ENCODE data around the gene RNF10.
A peak's percentile ranks its signal among the peaks of the same experiment; 100 is the strongest.
"Not testable (repeated sequence)": the region's sequence is repeated elsewhere in the genome, so short reads cannot be mapped to it uniquely, and the experiment has no call there.

RNF10 gene

GRCh38 chr12:120528861-120529525 is 5.2 kb upstream of the RNF10 start, which contains the start of gene COQ5:
COQ5 (minus strand) TSS chr12:120529158; CDS start chr12:120529141, 17 bp downstream.
- DNase-seq (ENCODE audit: low read depth, low spot score), result peak; percentile 58

- DNase-seq (ENCODE audit: low read depth, low spot score), result no peak
Observed at GRCh38 chr12:120529641-120530417, 4.3 kb upstream of the RNF10 start.

DNA sequence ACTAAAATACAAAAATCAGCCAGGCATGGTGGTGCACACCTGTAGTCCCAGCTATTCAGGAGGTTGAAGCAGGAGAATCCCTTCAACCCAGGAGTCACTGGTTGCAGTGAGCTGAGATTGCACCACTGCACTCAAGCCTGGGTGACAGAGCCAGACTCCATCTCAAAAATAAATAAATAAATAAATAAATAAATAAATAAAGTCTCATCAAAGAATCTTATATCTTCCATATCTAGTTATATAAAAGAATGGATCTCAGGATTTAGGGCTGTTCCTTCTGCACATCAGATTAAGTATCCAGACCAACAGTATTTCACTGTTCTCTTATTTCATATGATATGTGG is 3.8 kb upstream of the RNF10 start:
- not testable (repeated sequence) for DNase-seq (ENCODE audit: low read depth, low spot score)

DNA sequence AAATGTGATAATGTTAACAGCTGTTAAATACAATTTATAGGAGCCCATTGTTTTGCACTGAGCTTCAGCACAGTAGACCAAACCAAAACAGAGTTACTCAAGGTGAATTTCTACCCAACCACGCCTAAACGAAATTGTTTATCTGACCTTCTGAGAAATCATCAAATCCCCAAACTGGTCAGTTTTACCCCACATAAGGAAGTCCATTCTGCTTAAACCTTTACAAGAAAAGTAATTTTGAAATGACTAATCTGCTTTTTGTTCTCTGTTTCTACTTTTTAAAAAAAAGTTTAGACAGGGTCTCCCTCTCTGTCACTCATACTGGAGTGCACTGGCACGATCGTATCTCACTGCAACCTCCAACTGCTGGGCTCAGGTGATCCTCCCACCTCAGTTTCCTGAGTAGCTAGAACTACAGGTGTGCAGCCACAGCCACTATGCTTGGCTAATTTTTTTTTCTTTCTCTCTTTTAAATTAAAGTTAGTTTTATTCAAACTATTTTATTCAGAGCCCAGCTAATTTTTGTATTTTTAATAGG is 1.4 kb upstream of the RNF10 start:
- no peak for DNase-seq (ENCODE audit: low read depth, low spot score)

GRCh38 chr12:120534703-120535655 is 823 bp downstream of the RNF10 start:
- DNase-seq (ENCODE audit: low read depth, low spot score), result no peak

DNA sequence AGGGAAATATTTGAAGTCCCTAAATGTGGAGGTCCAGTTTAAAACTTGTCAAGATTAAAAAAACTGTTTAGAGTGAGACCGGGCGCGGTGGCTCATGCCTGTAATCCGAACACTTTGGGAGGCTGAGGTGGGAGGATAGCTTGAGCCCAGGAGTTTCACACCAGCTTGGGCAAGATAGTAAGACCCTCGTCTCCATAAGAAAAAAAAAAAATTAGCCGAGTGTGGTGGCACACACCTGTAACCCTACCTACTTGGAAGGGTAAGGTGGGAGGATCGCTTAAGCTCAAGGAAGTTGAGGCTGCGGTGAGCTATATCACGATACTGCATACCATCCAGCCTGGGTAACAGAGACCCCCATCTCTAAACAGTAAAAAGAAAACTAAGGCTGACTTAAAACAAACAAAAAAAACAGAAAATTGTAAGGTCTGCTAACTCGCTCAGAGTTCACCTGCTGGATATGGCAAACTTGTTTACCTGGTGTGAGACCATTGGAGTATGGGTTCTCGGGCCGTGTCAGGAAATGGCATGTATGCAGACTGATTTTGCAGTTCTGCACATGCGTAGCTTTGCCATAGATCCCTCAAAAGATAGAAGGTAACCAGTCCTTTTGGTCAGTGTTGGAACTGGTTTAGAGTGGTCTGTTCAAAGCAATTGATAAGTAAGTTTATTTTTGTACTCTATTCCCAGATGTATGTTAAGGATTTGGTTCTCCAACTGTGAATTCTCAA is 2.1 kb downstream of the RNF10 start:
- DNase-seq (ENCODE audit: low read depth, low spot score), result no peak

GRCh38 chr12:120537856-120538220 is 3.7 kb downstream of the RNF10 start:
- DNase-seq (ENCODE audit: low read depth, low spot score), result no peak

- no peak for DNase-seq (ENCODE audit: low read depth, low spot score)
Observed at GRCh38 chr12:120538281-120539156, 4.4 kb downstream of the RNF10 start.

DNA sequence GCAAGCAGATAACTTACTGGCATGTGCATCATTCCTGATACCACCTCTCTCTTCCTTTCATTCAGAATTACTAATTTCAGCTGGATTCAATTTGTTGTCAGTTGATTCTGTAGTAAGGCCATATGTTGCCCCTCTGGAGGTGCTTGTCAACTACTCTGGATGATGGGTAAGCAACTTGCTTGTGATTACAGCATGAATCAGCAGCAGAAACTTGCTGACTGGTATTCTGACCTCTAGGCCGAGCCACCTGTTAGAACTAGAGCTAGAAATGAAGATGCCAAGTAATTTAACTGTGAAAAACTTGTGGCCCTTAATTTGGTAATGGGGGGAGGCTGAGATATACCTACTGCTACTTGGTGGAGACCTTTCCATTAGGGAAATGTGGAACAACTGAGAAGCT is 5.1 kb downstream of the RNF10 start:
- no peak for DNase-seq (ENCODE audit: low read depth, low spot score)

GRCh38 chr12:120540445-120540844 is 6.3 kb downstream of the RNF10 start:
- DNase-seq (ENCODE audit: low read depth, low spot score), result no peak

GRCh38 chr12:120542166-120542565 is 8.0 kb downstream of the RNF10 start:
- no peak for DNase-seq (ENCODE audit: low read depth, low spot score)

DNA sequence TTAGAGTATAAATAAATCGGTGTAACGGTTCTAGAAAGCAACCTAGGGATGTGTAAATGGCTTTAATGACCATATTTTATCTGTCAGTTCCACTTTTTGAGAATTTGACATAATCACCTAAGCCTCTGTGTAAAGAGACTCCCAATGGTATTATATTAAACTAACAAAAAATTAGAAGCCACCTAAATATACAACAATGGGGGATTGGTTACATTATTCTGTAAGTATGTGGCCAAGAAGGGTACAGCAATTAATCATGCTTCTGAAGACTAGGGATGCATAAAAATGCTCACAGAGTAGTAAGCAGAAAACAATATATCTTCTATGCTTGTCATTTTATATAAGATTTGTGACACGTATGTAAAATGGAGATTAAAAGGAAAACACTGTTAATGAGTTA is 10.5 kb downstream of the RNF10 start:
- DNase-seq (ENCODE audit: low read depth, low spot score), result no peak

DNA sequence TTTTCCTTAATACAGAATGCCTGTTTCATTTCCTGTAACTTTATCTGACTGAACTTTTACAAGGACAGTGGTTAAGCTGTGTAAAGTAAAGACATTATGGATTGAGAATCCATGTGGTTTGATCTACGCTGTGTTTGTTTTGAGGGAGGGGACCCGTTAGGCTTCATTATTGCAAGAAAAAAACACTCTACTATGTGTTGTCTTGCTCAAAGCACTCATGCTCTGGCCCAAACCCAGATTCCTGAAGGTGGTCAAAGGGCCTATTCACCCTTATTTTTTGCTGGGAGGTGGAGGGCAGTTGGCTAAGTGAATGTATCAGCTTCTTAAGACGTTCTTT is 11.9 kb downstream of the RNF10 start:
- DNase-seq (ENCODE audit: low read depth, low spot score), result no peak

DNA sequence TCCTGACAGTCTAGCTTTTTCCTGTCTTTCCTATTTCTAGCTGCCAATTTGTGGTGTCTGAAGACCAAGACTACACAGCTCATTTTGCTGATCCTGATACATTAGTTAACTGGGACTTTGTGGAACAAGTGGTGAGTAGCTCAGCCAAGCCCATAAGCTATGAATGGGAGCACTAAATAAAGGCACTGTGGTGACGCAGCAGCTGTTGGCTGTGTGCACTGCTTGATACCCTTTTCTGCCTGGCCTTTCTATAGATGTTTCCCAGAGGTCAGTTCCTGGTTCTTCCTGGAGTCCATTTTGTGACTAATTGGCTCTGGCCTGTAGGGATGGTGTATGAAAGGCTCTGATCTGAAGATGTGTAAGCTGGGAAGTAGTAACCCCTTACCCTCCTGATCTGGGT is 20.5 kb downstream of the RNF10 start:
- no peak for DNase-seq (ENCODE audit: low read depth, low spot score)

- DNase-seq (ENCODE audit: low read depth, low spot score), result no peak
Observed at GRCh38 chr12:120557589-120557988, 23.4 kb downstream of the RNF10 start.

DNA sequence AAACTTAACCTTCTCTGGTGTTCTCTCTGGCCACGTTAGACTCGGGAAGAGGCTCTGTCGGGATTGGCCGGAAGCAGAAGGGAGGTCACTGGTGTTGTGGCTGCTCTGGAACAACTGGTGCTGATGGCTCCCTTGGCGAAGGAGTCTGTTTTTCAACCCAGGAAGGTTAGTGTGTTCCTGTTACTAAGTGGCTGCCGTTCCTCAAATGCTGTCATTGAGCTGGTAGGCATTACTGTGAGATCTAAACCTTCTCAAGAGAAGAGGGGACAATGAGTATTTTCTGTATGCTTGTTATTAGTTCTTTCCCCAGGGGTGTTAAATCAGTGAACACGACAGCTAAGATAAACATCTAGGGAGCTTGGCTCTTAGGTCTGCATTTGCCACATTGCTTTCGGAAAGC is 28.8 kb downstream of the RNF10 start:
- DNase-seq (ENCODE audit: low read depth, low spot score), result no peak

- no peak for DNase-seq (ENCODE audit: low read depth, low spot score)
Observed at GRCh38 chr12:120563495-120563894, 29.3 kb downstream of the RNF10 start.

- no peak for DNase-seq (ENCODE audit: low read depth, low spot score)
Observed at GRCh38 chr12:120571299-120571698, 37.1 kb downstream of the RNF10 start.

- no peak for DNase-seq (ENCODE audit: low read depth, low spot score)
Observed at GRCh38 chr12:120573560-120573959, 39.4 kb downstream of the RNF10 start.

- no peak for DNase-seq (ENCODE audit: low read depth, low spot score)
Observed at GRCh38 chr12:120574106-120574505, 40.0 kb downstream of the RNF10 start.

Data from brain pericyte (primary cell).